GM12878 (cell line): ENCODE data around the gene ERO1A. TPM values are rescaled to one million over a fixed set of nuclear protein-coding genes. Genes with fewer than 3 reads are reported as not detected.

Source experiments
- polyA plus RNA-seq, 11 experiments: library from polyadenylated mRNA; depleted of rRNA in 4 of 11; unstranded in 6 of 11; stranded (reverse) in 5 of 11; fragments of >200 nt; fragmentation: Nextera tagmentation in 4 of 11; fragmentation: Illumina TruSeq in 1 of 11; extraction: Ambion mirVana in 4 of 11; extraction: Trizol in 1 of 11; gene quantifications; 1 replicate in 1 of 11; 2 replicates in 10 of 11; pipeline versions ENCODE4 v1.2.1 to v1.2.3, GENCODE V29; 2011 to 2016; ENCODE audit warnings: inconsistent platforms in 2 of 11, missing spikeins in 2 of 11, low read depth in 1 of 11
- total RNA-seq, 4 experiments: library from RNA; depleted of rRNA in 3 of 4; stranded (reverse); fragments of >200 nt in 3 of 4; fragmentation: Illumina TruSeq in 1 of 4; extraction: Trizol in 1 of 4; gene quantifications; 2 replicates each; pipeline versions ENCODE4 v1.2.1 to v1.2.3, GENCODE V29; 2013 to 2021

The ERO1A gene
- total and polyA plus RNA-seq, 10 of the 15 experiments (the other 5 are each of a cell fraction or from before 2014, with no cell fraction given): 17.5 to 93.1 (median 48.5) TPM

Other genes starting within 250 kb of the ERO1A start
- 3.9 and 4.4 TPM in 2 replicates for gene TXNDC16, start 143.1 kb downstream of the ERO1A start, total RNA-seq (2014; rRNA removed)
- gene TXNDC16, start 143.1 kb downstream of the ERO1A start, total RNA-seq (2014; rRNA removed; fragmentation: Illumina TruSeq; extraction: Trizol): 6.7 TPM in 2 replicates
- 6.6 and 7.9 TPM in 2 replicates for gene TXNDC16, start 143.1 kb downstream of the ERO1A start, total RNA-seq (2021)
- 6.9 and 10.8 TPM in 2 replicates for gene TXNDC16, start 143.1 kb downstream of the ERO1A start, polyA plus RNA-seq (2011; rRNA removed)
- gene TXNDC16, start 143.1 kb downstream of the ERO1A start, polyA plus RNA-seq (2014; fragmentation: Illumina TruSeq; extraction: Trizol): 5.5 and 7.9 TPM in 2 replicates
- gene TXNDC16, start 143.1 kb downstream of the ERO1A start, polyA plus RNA-seq (2014; fragmentation: Nextera tagmentation; extraction: Ambion mirVana): 1 to 10 TPM; 1.2 to 1.6 TPM
- 3.3 and 3.5 TPM in 2 replicates for gene TXNDC16, start 143.1 kb downstream of the ERO1A start, polyA plus RNA-seq (2014; rRNA removed)
- gene TXNDC16, start 143.1 kb downstream of the ERO1A start, polyA plus RNA-seq (2016; fragmentation: Nextera tagmentation; extraction: Ambion mirVana): 1 to 10 TPM; 5.5 to 7.1 TPM
- gene GPR137C, start 142.7 kb downstream of the ERO1A start, total RNA-seq (2014; rRNA removed): 0.11 and 0.33 TPM in 2 replicates
- gene GPR137C, start 142.7 kb downstream of the ERO1A start, total RNA-seq (2014; rRNA removed; fragmentation: Illumina TruSeq; extraction: Trizol): 0.18 and 0.32 TPM in 2 replicates
- 0.24 and 0.72 TPM in 2 replicates for gene GPR137C, start 142.7 kb downstream of the ERO1A start, total RNA-seq (2021)
- gene GPR137C, start 142.7 kb downstream of the ERO1A start, polyA plus RNA-seq (2011; rRNA removed): 0.26 and 0.37 TPM in 2 replicates
- 0.28 and 0.84 TPM in 2 replicates for gene GPR137C, start 142.7 kb downstream of the ERO1A start, polyA plus RNA-seq (2014; fragmentation: Illumina TruSeq; extraction: Trizol)
- under 1 TPM; 0.03 to 0.05 TPM for gene GPR137C, start 142.7 kb downstream of the ERO1A start, polyA plus RNA-seq (2014; fragmentation: Nextera tagmentation; extraction: Ambion mirVana)
- gene GPR137C, start 142.7 kb downstream of the ERO1A start, polyA plus RNA-seq (2014; rRNA removed): 0.16 and 0.29 TPM in 2 replicates
- under 1 TPM; 0.10 to 0.35 TPM for gene GPR137C, start 142.7 kb downstream of the ERO1A start, polyA plus RNA-seq (2016; fragmentation: Nextera tagmentation; extraction: Ambion mirVana)
- 85.1 and 113 TPM in 2 replicates for gene PSMC6, start 11.6 kb upstream of the ERO1A start, total RNA-seq (2014; rRNA removed)
- gene PSMC6, start 11.6 kb upstream of the ERO1A start, total RNA-seq (2014; rRNA removed; fragmentation: Illumina TruSeq; extraction: Trizol): 163 and 164 TPM in 2 replicates
- 69.3 and 71.4 TPM in 2 replicates for gene PSMC6, start 11.6 kb upstream of the ERO1A start, total RNA-seq (2021)
- 126 and 190 TPM in 2 replicates for gene PSMC6, start 11.6 kb upstream of the ERO1A start, polyA plus RNA-seq (2011; rRNA removed)
- gene PSMC6, start 11.6 kb upstream of the ERO1A start, polyA plus RNA-seq (2014; fragmentation: Illumina TruSeq; extraction: Trizol): 162 and 244 TPM in 2 replicates
- 100 to 1,000 TPM; 181 to 192 TPM for gene PSMC6, start 11.6 kb upstream of the ERO1A start, polyA plus RNA-seq (2014; fragmentation: Nextera tagmentation; extraction: Ambion mirVana)
- gene PSMC6, start 11.6 kb upstream of the ERO1A start, polyA plus RNA-seq (2014; rRNA removed): 95.9 and 113 TPM in 2 replicates
- 100 to 1,000 TPM; 151 to 155 TPM for gene PSMC6, start 11.6 kb upstream of the ERO1A start, polyA plus RNA-seq (2016; fragmentation: Nextera tagmentation; extraction: Ambion mirVana)
- 9.4 and 11.0 TPM in 2 replicates for gene STYX, start 34.6 kb upstream of the ERO1A start, total RNA-seq (2014; rRNA removed)
- gene STYX, start 34.6 kb upstream of the ERO1A start, total RNA-seq (2014; rRNA removed; fragmentation: Illumina TruSeq; extraction: Trizol): 13.0 and 13.3 TPM in 2 replicates
- 8.7 and 9.5 TPM in 2 replicates for gene STYX, start 34.6 kb upstream of the ERO1A start, total RNA-seq (2021)
- gene STYX, start 34.6 kb upstream of the ERO1A start, polyA plus RNA-seq (2011; rRNA removed): 9.0 and 15.3 TPM in 2 replicates
- 9.0 and 11.3 TPM in 2 replicates for gene STYX, start 34.6 kb upstream of the ERO1A start, polyA plus RNA-seq (2014; fragmentation: Illumina TruSeq; extraction: Trizol)
- 10 to 100 TPM in 1 of 2 experiments, 1 to 10 TPM in 1; 5.0 to 10.1 TPM for gene STYX, start 34.6 kb upstream of the ERO1A start, polyA plus RNA-seq (2014; fragmentation: Nextera tagmentation; extraction: Ambion mirVana)
- 6.7 and 8.6 TPM in 2 replicates for gene STYX, start 34.6 kb upstream of the ERO1A start, polyA plus RNA-seq (2014; rRNA removed)
- gene STYX, start 34.6 kb upstream of the ERO1A start, polyA plus RNA-seq (2016; fragmentation: Nextera tagmentation; extraction: Ambion mirVana): 10 to 100 TPM; 13.8 to 15.3 TPM
- 20.2 and 20.3 TPM in 2 replicates for gene GNPNAT1, start 96.0 kb upstream of the ERO1A start, total RNA-seq (2014; rRNA removed)
- gene GNPNAT1, start 96.0 kb upstream of the ERO1A start, total RNA-seq (2014; rRNA removed; fragmentation: Illumina TruSeq; extraction: Trizol): 27.8 and 28.3 TPM in 2 replicates
- 24.9 and 28.2 TPM in 2 replicates for gene GNPNAT1, start 96.0 kb upstream of the ERO1A start, total RNA-seq (2021)
- gene GNPNAT1, start 96.0 kb upstream of the ERO1A start, polyA plus RNA-seq (2011; rRNA removed): 18.9 and 27.1 TPM in 2 replicates
- gene GNPNAT1, start 96.0 kb upstream of the ERO1A start, polyA plus RNA-seq (2014; fragmentation: Illumina TruSeq; extraction: Trizol): 30.7 and 35.4 TPM in 2 replicates
- 10 to 100 TPM; 23.4 to 29.1 TPM for gene GNPNAT1, start 96.0 kb upstream of the ERO1A start, polyA plus RNA-seq (2014; fragmentation: Nextera tagmentation; extraction: Ambion mirVana)
- 19.8 and 20.2 TPM in 2 replicates for gene GNPNAT1, start 96.0 kb upstream of the ERO1A start, polyA plus RNA-seq (2014; rRNA removed)
- 10 to 100 TPM; 50.4 to 52.6 TPM for gene GNPNAT1, start 96.0 kb upstream of the ERO1A start, polyA plus RNA-seq (2016; fragmentation: Nextera tagmentation; extraction: Ambion mirVana)